Gastroesophageal sphincter (tissue), 3 donors: ENCODE measurements around the gene KRTAP10-6.

Experiments
- EP300 ChIP-seq: sonication (generic); formaldehyde crosslinking; IDR thresholded peaks from one replicate; pipeline ENCODE4 v1.6.1; 2017; ENCODE audit warnings: antibody characterized with exemption, mild to moderate bottlenecking
- POLR2A ChIP-seq, 2 donors: fragments of 450-650 bp; IDR thresholded peaks; one replicate each; pipeline ENCODE4 v1.6.1; 2017; ENCODE audit warnings: antibody characterized with exemption in 2 of 2, mild to moderate bottlenecking in 2 of 2, moderate library complexity in 1 of 2
- POLR2AphosphoS5 ChIP-seq: sonication (generic); formaldehyde crosslinking; IDR thresholded peaks from one replicate; pipeline ENCODE4 v1.6.1; 2017; ENCODE audit warnings: antibody characterized with exemption
- TF ChIP-seq, protein P1 (sequence below), 4 experiments: fragments of 200-600 bp in 2 of 4; fragments of 450-650 bp in 2 of 4; sonication (generic) in 1 of 4; IDR thresholded peaks; one replicate each; pipeline ENCODE4 v1.5.1; 2017 to 2019; ENCODE audit warnings: antibody characterized with exemption in 4 of 4, mild to moderate bottlenecking in 2 of 4, moderate library complexity in 2 of 4

DNA sequence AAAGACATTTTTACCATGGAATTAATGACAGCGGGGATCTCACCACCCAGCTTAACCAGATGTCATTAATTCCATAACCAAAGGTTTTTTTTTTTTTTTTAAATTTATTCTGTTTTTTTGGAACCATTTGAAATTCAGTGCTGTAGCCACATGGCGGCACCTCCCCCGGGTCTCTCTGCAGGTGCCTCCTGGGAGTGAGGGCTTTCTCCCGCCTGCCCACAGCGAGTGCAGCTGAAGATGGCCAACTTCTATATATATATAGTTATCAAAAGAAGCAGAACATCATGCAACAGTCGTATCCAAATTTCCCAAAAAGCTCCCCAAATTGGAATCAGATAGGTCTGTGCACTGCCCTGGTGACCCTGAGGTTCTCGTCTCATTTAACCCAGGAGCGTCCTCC is 23.2 kb upstream of the KRTAP10-6 start:
- TF ChIP-seq, protein P1, sequence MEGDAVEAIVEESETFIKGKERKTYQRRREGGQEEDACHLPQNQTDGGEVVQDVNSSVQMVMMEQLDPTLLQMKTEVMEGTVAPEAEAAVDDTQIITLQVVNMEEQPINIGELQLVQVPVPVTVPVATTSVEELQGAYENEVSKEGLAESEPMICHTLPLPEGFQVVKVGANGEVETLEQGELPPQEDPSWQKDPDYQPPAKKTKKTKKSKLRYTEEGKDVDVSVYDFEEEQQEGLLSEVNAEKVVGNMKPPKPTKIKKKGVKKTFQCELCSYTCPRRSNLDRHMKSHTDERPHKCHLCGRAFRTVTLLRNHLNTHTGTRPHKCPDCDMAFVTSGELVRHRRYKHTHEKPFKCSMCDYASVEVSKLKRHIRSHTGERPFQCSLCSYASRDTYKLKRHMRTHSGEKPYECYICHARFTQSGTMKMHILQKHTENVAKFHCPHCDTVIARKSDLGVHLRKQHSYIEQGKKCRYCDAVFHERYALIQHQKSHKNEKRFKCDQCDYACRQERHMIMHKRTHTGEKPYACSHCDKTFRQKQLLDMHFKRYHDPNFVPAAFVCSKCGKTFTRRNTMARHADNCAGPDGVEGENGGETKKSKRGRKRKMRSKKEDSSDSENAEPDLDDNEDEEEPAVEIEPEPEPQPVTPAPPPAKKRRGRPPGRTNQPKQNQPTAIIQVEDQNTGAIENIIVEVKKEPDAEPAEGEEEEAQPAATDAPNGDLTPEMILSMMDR (IDR thresholded peaks at IDR 0.05) = no peak
- TF ChIP-seq EP300 = no peak
- TF ChIP-seq POLR2AphosphoS5 = no peak
- TF ChIP-seq POLR2A (IDR thresholded peaks at IDR 0.05) = no peak
